Stimulated activated CD8-positive, alpha-beta memory T cell treated with anti-CD3 and anti-CD28 coated beads, Interleukin-2, amount 100 ng/mL, for 1 hour (primary cell): Measurements from ENCODE around the gene WDR38.
A peak's percentile ranks its signal among the peaks of the same experiment; 100 is the strongest.

ENCODE experiments used
- DNase-seq, 2 donors: peaks; one replicate each; pipeline ENCODE4 v3.0.0-alpha.2; 2020; ENCODE audit warnings: low read depth in 2 of 2

The WDR38 gene, protein sequence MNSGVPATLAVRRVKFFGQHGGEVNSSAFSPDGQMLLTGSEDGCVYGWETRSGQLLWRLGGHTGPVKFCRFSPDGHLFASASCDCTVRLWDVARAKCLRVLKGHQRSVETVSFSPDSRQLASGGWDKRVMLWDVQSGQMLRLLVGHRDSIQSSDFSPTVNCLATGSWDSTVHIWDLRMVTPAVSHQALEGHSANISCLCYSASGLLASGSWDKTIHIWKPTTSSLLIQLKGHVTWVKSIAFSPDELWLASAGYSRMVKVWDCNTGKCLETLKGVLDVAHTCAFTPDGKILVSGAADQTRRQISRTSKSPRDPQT

DNA sequence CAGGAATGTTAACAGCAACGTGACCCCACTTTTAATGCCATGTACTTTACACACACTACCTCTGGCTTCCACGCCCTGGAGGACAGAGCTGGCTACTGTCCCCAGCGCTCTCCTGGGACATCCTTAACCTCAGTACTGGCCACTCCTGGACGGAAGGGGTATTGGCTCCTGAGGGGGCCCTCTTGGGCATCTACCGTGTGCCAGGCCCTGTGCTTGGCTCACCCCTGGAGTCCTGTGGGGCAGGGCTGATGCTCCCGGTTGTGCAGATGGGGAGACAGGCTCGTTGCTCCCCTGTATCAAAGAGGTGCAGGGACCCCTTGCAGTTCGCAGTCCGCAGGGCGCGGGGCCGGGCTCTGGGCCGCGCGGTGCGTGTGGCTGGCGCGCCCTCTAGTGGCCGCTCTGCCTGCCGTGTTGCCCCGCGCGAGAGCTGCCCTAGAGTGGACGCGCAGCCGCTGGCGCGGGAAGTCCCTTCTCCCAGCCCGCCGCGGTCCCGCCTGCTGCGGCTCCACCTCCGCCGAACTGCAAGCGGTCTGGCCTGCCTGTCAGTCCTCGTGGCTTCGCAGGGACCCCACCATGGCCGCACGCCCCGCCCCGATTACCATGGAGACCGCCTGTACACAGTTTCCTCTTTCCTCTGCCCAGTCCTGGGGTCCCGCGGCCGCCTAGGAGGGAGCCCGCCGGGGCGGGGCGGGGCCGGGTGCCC lies at the start of gene WDR38:
WDR38 (plus strand) TSS at position 632 of the 703 bp plus-strand sequence. CDS start 72 bp downstream, outside the sequence.
- peak; percentile 59 to 61 for DNase-seq

- no peak for DNase-seq
These were observed 49.3 kb upstream of the WDR38 start for GRCh38 chr9:124803911-124804310.

DNA sequence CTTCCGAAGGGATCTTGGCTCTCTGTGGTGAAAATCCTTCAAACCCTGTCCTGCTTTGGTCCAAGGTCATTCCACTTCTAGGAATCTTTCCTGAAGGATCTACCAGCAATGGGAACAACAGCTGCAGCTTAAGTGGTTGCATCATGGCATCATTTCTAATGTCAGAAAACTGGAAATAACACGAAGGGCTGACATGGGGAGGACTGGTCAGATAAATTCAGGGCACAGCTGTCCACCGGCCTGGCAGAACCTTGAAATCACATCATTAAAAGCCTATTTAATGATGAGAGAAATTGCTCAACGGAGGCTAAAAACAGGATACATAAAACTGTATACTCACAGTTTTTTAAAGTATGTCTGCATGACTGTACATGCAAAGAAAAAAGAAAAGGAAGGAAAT lies 48.1 kb upstream of the WDR38 start:
- no peak for DNase-seq

GRCh38 chr9:124808246-124808956 lies 44.9 kb upstream of the WDR38 start:
- no peak for DNase-seq

- DNase-seq: no peak
These were observed 44.0 kb upstream of the WDR38 start for GRCh38 chr9:124809211-124809610.

DNA sequence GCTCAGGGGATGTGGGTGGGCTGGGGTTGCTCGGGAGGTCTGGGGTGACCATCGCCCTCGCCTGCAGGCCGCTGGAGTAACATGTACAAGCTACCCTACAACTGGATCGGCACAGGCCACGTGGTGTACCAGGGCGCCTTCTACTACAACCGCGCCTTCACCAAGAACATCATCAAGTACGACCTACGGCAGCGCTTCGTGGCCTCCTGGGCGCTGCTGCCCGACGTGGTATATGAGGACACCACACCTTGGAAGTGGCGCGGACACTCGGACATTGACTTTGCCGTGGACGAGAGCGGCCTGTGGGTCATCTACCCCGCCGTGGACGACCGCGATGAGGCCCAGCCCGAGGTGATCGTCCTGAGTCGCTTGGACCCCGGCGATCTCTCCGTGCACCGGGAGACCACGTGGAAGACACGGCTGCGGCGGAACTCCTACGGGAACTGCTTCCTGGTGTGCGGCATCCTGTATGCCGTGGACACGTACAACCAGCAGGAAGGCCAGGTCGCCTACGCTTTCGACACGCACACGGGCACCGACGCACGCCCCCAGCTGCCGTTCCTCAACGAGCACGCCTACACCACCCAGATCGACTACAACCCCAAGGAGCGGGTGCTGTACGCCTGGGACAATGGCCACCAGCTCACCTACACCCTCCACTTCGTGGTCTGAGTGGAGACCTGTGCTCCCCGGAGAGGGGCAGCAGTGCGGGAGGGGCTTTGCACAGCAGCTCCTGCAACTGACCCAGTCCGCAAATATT lies 43.3 kb upstream of the WDR38 start:
- no peak for DNase-seq

- no peak for DNase-seq
These were observed 42.5 kb upstream of the WDR38 start for GRCh38 chr9:124810663-124811355.

DNA sequence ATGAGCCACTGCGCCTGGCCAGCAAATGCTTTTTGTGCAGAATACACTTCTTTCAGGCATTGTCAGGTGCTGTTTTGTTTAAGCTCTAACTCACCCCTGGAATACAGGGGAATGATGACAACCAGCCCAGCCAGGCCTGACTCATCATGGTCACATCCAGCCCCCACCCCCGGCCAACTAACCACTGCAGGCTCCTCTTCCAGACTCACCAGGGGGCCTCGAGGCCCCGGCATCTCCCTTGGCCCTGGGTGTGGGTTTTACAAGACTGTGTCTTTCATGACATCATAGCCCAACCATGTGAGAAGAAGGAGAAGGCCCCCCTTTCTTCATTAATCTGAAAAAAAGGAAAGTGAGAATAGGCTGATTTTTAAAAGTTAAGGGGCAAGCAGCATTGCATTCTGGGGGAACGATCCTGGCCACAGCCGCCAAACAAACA lies 40.8 kb upstream of the WDR38 start:
- DNase-seq: no peak

DNA sequence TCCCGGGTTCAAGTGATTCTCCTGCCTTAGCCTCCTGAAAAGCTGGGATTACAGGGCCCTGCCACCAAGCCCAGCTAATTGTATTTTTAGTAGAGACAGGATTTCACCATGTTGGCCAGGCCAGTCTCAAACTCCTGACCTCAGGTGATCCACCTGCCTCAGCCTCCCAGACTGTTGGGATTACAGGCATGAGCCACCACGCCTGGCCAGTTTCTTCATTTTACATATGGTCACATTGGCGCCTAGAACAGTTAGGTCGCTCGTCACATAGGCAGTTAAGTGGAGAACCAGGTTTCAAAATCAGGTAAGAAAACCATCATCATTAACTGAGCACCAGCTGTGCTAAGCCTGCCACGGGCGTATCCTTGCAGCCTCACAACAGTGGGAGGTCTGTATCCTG lies 40.2 kb upstream of the WDR38 start:
- no peak for DNase-seq

DNA sequence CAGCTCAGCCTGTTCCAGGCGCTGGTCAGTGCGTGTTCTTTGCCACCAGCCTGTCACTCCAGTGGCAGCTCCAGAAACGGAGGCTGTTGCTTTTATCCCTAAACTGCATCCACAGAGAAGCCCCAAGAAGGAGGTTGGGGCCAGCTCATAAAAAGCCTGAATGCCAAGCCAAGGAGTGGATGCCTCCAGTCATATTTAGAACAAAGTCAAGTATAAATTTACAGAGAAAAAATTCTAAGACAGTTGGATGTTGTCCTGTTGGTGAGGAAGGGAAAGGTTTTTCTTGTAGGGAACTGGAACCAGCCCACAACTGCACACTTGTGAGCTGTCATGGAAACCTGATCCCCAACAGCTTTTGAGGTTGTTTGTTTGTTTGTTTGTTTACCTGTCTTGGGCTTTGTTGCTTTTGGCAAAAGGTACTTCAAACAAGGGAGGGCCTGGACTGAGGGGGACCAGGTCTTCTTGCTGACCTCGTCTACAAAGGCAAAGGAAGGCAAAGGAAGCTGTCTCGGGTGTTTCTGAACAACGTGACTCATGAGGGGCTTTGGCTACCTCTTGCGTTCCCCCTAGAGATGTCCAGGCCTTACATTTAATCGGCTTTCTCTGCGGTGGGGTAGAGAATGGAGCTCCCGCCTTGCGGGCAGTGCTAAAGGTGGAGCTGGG lies 39.6 kb upstream of the WDR38 start:
- DNase-seq: no peak

GRCh38 chr9:124814164-124814535 lies 39.1 kb upstream of the WDR38 start:
- no peak for DNase-seq

DNA sequence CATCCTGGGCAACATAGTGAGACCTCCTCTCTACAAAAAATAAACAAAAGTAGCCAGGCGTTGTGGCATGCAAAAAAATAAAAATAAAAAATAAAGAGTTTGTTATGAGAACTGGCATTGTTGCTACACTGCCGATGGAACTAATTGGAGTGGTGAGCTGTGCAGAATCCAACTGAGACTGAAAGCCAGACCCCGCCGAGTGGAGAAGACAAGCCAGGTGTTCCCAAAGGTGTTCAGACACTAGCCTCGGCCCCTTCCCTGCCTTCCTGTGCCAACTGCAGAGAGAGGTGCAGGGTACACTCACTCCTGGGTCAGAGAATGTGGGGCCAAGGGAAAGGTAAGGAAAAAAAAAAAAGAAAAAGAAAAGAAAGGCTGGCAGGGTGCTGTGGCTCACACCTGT lies 37.7 kb upstream of the WDR38 start:
- no peak for DNase-seq

DNA sequence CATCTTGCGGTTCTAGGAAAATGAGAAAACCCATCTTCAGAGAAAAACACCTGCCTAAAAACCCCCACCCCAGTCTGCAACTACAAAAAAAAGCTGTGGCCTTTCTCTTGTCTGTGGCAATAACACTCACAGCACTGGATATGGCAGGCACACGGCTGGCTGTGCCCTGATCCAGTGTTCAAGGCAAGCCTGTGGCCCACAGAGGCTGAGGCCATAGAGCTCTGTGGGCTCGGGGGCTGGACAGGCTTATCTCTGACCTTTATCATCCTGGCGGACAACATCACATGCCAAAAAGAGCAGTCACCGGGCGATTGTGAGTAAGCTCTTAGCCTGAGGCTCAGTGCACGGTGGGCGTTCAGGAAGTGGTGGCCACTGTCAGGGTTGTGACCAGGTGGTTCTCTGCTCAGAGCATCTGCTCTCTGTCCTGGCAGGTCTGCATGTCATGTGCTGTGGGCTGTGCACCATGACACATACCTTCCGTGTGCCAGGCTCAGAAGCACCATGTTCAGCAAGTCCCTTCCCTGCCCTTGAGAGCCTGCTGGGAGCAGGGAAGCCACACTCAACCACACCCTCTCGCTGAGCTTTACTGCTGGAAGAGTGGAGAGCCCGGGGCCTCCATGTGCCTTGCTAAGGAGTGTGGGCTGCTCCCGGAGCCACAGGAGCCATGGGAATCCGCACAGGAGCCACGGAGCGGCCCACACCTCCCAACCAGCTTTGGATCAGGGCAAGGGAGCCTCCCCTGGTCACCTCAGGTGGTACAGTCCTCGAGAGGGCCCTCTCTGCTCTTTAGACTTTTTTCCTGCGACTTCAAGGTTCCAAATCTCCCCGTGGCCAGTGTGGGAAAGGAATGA lies 34.6 kb upstream of the WDR38 start:
- DNase-seq: no peak

GRCh38 chr9:124820698-124821623 lies 32.3 kb upstream of the WDR38 start:
- no peak for DNase-seq

DNA sequence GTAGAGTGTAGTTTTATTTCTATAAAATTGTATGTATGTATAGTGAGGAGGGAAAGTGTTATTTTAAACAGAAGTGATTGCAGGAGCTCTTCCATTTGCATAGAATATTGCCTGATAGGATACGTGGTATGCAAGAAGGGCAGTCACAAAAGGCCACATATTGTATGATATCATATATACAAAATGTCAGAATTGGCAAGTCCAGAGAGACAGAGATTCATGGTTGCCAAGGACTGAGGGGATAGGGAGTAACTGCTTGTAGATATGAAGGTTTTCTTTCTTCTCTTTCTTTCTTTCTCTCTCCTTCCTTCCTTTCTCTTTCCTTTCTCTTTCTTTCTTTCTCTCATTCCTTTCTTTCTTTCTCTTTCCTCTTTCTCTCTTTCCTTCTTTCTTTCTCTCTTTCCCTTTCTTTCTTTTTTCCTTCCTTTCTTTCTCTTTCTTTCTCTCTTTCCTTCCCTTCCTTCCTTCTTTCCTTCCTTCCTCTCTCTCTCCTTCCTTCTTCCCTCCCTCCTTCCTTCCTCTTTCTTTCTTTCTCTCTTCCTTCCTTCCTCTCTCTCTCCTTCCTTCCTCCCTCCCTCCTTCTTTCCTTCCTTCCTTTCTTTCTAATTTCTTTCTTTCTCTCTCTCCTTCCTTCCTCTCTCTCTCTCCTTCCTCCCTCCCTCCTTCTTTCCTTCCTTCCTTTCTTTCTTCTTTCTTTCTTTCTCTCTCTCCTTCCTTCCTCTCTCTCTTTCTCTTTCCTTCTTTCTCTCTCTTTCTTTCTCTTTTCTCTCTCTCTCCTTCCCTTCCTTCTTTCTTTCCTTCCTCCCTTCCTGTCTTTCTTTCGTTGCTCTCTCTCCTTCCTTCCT lies 24.5 kb upstream of the WDR38 start:
- no peak for DNase-seq

GRCh38 chr9:124829334-124829669 lies 24.0 kb upstream of the WDR38 start:
- DNase-seq: no peak

- DNase-seq: no peak
These were observed 22.7 kb upstream of the WDR38 start for GRCh38 chr9:124830593-124830992.
